ENCODE measurements around the gene C1orf56. TPM values are rescaled to one million over a fixed set of nuclear protein-coding genes. Genes with fewer than 3 reads are reported as not detected.

C1orf56 gene
- total and polyA plus RNA-seq, 10 of the 15 experiments (the other 5 are each of a cell fraction or from before 2014, with no cell fraction given), result 0.22 to 15.5 (median 1.5) TPM

DNA sequence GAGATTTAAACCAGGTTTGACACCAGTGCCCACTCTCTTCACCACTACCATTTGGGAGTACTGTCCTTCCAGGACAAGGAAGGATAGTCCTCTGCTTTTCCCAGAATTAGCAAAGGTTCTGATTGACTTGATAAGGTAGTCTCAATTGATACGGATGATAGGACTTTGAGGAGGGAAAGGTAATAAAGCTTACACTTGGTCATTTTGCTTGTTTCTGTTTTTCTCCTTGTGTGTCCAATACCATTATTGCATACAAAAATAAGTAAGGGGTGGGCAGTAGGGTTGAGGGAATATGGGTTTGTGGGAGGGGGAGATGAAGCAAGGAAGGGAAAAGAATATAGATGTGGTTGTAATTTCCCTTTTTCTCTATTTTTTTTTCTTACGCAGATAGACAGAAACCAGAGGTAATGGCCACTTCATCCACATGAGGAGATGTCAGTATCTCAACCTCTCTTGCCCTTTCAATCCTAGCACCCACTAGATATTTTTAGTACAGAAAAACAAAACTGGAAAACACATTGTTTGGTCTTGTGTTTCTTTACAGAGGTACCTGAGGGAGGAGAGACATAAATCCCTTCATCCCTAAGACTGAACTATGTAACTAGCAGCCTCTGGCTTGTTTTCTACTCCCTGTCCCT is 2.6 kb downstream of the C1orf56 start (continued):
- TF ChIP-seq ESRRA (IDR thresholded peaks at IDR 0.05; ENCODE audit: low read length) (no peak), YY1 (IDR thresholded peaks at IDR 0.05; ENCODE audit: low read depth, low read length) (no peak), PRDM15 (CRISPR knock-in tag; IDR thresholded peaks at IDR 0.05) (no peak), RELA (IDR thresholded peaks at IDR 0.05; ENCODE audit: borderline replicate concordance, partially characterized antibody) (no peak), EP300 (IDR thresholded peaks at IDR 0.05; ENCODE audit: borderline replicate concordance in 1 of 2, control insufficient read depth in 1 of 2, low read depth in 2 of 2, low read length in 2 of 2) (no peak), ZBTB33 (IDR thresholded peaks at IDR 0.05) (no peak), SUZ12 (IDR thresholded peaks at IDR 0.05; ENCODE audit: unreplicated experiment) (no peak), ZNF687 (IDR thresholded peaks at IDR 0.05) (no peak), IKZF2 (IDR thresholded peaks at IDR 0.05) (no peak)

Data from GM12878 (cell line).